Measurements from ENCODE around the gene SEMA3A. TPM values are rescaled to one million over a fixed set of nuclear protein-coding genes. Genes with fewer than 3 reads are reported as not detected.

The SEMA3A gene
- total RNA-seq, 4 donors from 2014 or later, result 27.8 to 39.0 (median 34.5) TPM

DNA sequence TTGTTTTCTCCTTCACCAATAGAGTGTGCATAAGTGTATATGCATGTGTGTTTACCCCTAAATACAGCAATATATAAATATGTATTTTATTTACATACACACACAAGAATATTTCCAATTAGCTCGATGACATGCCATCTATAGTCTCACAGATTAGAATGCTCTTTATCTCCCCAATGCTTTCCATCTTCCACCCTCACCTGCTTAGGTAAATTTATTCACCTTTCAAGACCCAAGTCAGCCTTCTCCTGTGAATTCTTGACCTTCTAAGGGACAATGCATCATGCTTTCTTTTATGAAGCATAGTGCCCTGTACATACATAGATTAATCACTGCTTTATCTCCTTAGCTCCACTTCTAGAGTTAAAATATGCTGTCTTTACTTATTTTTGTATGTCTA lies 49.7 kb downstream of the SEMA3A start:
- intact Hi-C loops (cut with DNase I), result no loop called here
- no peaks in the 10 kb centered on the region for H3K9me3 ChIP-seq
- H3K4me1 ChIP-seq, result peaks cover 0 to 57% (median 44%) of the 10 kb centered on the region in 4 donors
- peak overlapping the region in 2 of 4 donors; percentile 5 to 9 for H3K27ac ChIP-seq (replicated peaks in 1 of 4)
- TF ChIP-seq, protein P1, sequence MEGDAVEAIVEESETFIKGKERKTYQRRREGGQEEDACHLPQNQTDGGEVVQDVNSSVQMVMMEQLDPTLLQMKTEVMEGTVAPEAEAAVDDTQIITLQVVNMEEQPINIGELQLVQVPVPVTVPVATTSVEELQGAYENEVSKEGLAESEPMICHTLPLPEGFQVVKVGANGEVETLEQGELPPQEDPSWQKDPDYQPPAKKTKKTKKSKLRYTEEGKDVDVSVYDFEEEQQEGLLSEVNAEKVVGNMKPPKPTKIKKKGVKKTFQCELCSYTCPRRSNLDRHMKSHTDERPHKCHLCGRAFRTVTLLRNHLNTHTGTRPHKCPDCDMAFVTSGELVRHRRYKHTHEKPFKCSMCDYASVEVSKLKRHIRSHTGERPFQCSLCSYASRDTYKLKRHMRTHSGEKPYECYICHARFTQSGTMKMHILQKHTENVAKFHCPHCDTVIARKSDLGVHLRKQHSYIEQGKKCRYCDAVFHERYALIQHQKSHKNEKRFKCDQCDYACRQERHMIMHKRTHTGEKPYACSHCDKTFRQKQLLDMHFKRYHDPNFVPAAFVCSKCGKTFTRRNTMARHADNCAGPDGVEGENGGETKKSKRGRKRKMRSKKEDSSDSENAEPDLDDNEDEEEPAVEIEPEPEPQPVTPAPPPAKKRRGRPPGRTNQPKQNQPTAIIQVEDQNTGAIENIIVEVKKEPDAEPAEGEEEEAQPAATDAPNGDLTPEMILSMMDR (IDR thresholded peaks at IDR 0.05), result no peak
- TF ChIP-seq EP300 (IDR thresholded peaks at IDR 0.05) (no peak), POLR2A (IDR thresholded peaks at IDR 0.05; ENCODE audit: low read depth) (no peak), POLR2AphosphoS5 (IDR thresholded peaks at IDR 0.05) (no peak)
- no peak overlapping the region for H3K4me3 ChIP-seq
- DNase-seq (ENCODE audit: extremely low spot score), result no peak
- 72% methylated on average over 1 of the region's 1 CpG for WGBS
- H3K36me3 ChIP-seq, result no peaks in the 10 kb centered on the region
- H3K27me3 ChIP-seq, result no peaks in the 10 kb centered on the region

DNA sequence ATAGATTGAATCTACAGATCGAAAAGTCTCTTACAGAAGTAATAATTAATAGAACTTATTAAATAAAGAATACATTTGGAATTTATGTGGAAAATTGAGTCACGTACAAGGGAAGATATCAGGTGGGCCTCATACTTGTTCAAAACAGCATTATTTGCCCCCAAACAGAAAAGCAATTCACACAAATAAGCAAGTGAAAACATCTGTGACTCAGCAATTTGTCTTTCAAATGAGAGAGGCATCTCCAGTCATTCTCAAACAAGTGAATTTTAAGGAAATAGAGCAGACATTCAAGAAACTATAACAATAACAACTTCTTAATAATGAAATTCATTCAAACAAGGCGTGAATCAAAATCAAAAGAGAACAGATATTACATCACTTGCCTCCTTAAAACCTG lies 50.1 kb downstream of the SEMA3A start:
- H3K4me1 ChIP-seq, result peaks cover 0 to 57% (median 48%) of the 10 kb centered on the region in 4 donors
- intact Hi-C loops (cut with DNase I), result no loop called here
- TF ChIP-seq POLR2A (IDR thresholded peaks at IDR 0.05; ENCODE audit: low read depth) (no peak), POLR2AphosphoS5 (IDR thresholded peaks at IDR 0.05) (no peak), EP300 (IDR thresholded peaks at IDR 0.05) (no peak)
- TF ChIP-seq, protein P1 (IDR thresholded peaks at IDR 0.05), result no peak
- H3K36me3 ChIP-seq, result no peaks in the 10 kb centered on the region
- WGBS, result 70% methylated on average over 3 of the region's 3 CpGs
- H3K27ac ChIP-seq (replicated peaks in 1 of 4), result no peak overlapping the region
- no peaks in the 10 kb centered on the region for H3K9me3 ChIP-seq
- DNase-seq (ENCODE audit: extremely low spot score), result no peak
- H3K27me3 ChIP-seq, result no peaks in the 10 kb centered on the region
- H3K4me3 ChIP-seq, result no peak overlapping the region

DNA sequence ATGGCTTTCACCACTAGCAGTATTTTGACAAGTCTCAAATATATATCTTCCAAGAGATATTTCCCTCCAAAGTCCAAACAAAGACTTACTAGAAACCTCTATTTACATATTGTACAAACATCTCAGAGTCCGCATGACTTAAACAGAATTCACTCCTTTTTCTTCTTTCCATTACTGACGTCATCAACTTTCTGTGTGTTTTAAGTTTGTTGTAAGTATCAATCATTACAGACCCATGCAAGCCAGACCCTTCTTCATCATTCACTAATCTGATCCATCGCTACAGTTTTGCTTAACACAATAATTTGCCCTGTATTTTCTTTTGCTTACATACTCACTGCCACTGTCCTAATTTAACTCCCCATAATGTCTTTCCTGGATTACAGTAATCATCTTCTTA lies 51.9 kb downstream of the SEMA3A start:
- Histone ChIP-seq H3K9me3 (no peaks in the 10 kb centered on the region), H3K27me3 (no peaks in the 10 kb centered on the region), H3K4me1 (peaks cover 0 to 69% (median 47%) of the 10 kb centered on the region in 4 donors), H3K36me3 (no peaks in the 10 kb centered on the region), H3K4me3 (no peak overlapping the region), H3K27ac (replicated peaks in 1 of 4) (no peak overlapping the region)
- intact Hi-C loops (cut with DNase I), result no loop called here
- no peak for DNase-seq (ENCODE audit: extremely low spot score)
- WGBS, result 61% methylated on average over 3 of the region's 3 CpGs
- TF ChIP-seq, protein P1 (IDR thresholded peaks at IDR 0.05), result no peak
- TF ChIP-seq POLR2A (IDR thresholded peaks at IDR 0.05; ENCODE audit: low read depth) (no peak), POLR2AphosphoS5 (IDR thresholded peaks at IDR 0.05) (no peak), EP300 (IDR thresholded peaks at IDR 0.05) (no peak)

DNA sequence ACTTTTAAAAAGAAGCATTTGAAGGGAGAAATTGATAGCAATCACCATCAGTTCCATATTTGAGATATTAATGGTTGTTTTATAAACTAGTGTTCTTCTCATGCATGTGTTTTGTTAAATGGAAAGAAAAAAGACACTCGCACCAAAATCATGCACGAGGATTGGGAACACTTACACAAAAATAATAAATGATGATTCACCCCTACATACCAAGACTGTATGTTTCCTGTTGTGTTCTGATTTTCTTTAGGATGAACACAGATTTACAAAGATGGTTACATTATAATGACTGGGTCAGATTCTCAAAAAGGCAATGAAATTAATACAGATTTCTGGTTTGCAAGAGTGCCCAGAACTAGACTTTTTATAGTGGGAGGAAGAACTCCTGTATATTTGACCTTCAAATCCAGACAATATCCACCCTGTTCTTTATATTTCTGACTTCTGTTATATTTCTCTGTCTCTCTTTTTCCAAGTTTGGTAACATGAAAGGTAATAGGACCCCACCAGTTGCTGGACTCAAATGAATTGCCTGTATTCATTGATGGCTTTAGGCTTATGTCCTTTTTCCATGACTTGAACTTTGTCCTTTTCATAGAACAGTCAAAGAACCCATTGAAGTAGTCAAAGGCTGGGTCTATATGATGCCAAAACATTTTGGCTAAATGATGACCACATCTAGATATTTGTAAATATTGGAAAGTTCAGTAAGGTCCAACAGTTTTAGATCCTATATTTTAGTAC lies 54.4 kb downstream of the SEMA3A start:
- DNase-seq (ENCODE audit: extremely low spot score), result no peak
- H3K36me3 ChIP-seq, result no peaks in the 10 kb centered on the region
- 57% methylated on average over 2 of the region's 2 CpGs for WGBS
- no peaks in the 10 kb centered on the region for H3K27me3 ChIP-seq
- H3K27ac ChIP-seq (replicated peaks in 1 of 4), result no peak overlapping the region
- no peaks in the 10 kb centered on the region for H3K9me3 ChIP-seq
- H3K4me3 ChIP-seq, result no peak overlapping the region
- no peak for TF ChIP-seq POLR2AphosphoS5 (IDR thresholded peaks at IDR 0.05)
- TF ChIP-seq POLR2A (IDR thresholded peaks at IDR 0.05; ENCODE audit: low read depth), result no peak
- peaks cover 0 to 56% (median 26%) of the 10 kb centered on the region in 4 donors for H3K4me1 ChIP-seq
- intact Hi-C loops (cut with DNase I), result no loop called here

DNA sequence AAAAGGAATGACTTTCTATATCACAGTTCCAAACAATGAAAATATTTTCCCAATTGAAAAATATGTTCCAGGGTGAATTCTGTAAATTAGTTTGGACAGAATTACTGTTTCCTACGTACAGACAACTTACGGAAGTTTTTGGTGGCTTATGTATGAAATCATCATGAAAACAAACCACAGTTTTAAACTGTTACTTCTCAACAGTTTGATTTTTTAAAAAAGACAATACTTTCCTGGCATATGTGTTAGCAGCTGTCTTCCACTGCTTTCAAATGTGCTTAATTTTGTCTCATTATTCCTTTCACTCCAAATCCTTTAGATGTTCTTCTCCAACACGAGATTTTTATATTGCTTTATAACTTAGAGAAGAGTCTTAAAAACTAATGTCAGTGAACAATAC lies 56.2 kb downstream of the SEMA3A start:
- DNase-seq (ENCODE audit: extremely low spot score), result no peak
- no peaks in the 10 kb centered on the region for H3K9me3 ChIP-seq
- H3K27me3 ChIP-seq, result no peaks in the 10 kb centered on the region
- H3K36me3 ChIP-seq, result peaks cover 0 to 4% (median 0%) of the 10 kb centered on the region in 4 donors
- 40% methylated on average over 3 of the region's 3 CpGs for WGBS
- peak overlapping the region in 1 of 4 donors; percentile 21 for H3K4me3 ChIP-seq
- peak overlapping the region in 1 of 4 donors; percentile 0 for H3K27ac ChIP-seq (replicated peaks in 1 of 4)
- intact Hi-C loops (cut with DNase I), result no loop called here
- peaks cover 0 to 41% (median 14%) of the 10 kb centered on the region in 4 donors for H3K4me1 ChIP-seq
- TF ChIP-seq, protein P1 (IDR thresholded peaks at IDR 0.05), result no peak
- TF ChIP-seq POLR2AphosphoS5 (IDR thresholded peaks at IDR 0.05) (no peak), EP300 (IDR thresholded peaks at IDR 0.05) (no peak), POLR2A (IDR thresholded peaks at IDR 0.05; ENCODE audit: low read depth) (no peak)
